ENCODE measurements around the gene TMEM63C. TPM values are rescaled to one million over a fixed set of nuclear protein-coding genes. Genes with fewer than 3 reads are reported as not detected.

TMEM63C gene
- total RNA-seq, 1 experiment from 2014 or later = 0.13 TPM

GRCh38 chr14:77185093-77185465, 3.5 kb downstream of the TMEM63C start:
- Histone ChIP-seq H3K9me3 (ENCODE audit: low read depth, low read length, poor library complexity, severe bottlenecking) (no peaks in the 10 kb centered on the region), H3K27me3 (replicated peaks; ENCODE audit: insufficient read depth, low read depth, low read length, poor library complexity) (peaks cover 14% of the 10 kb centered on the region), H3K4me1 (ENCODE audit: insufficient read depth, low read length, poor library complexity, severe bottlenecking) (peaks cover 7% of the 10 kb centered on the region), H3K36me3 (ENCODE audit: insufficient read depth, low read length, poor library complexity, severe bottlenecking) (no peaks in the 10 kb centered on the region), H3K27ac (ENCODE audit: low read depth, low read length, poor library complexity, severe bottlenecking) (no peak overlapping the region), H3K4me3 (ENCODE audit: low read depth, low read length, poor library complexity, severe bottlenecking) (no peak overlapping the region)
- POLR2A ChIA-PET (ENCODE audit: low non-redundant PET) = no interaction called here
- no TSS peak for BruUV-seq (replicated peaks)
- TF ChIP-seq CTCF (conservative IDR thresholded peaks at IDR 0.05; ENCODE audit: low read depth, low read length) (no peak), EZH2 (IDR thresholded peaks at IDR 0.05; ENCODE audit: borderline replicate concordance, low read depth, low read length, poor library complexity, severe bottlenecking) (no peak)
- intact Hi-C loops (cut with micrococcal nuclease; ENCODE audit: unreplicated experiment) = no loop called here
- CTCF ChIA-PET = no interaction called here
- DNase-seq (ENCODE audit: low spot score) = no peak

- POLR2A ChIA-PET (ENCODE audit: low non-redundant PET) = no interaction called here
- Histone ChIP-seq H3K27me3 (replicated peaks; ENCODE audit: insufficient read depth, low read depth, low read length, poor library complexity) (peaks cover 21% of the 10 kb centered on the region), H3K4me1 (ENCODE audit: insufficient read depth, low read length, poor library complexity, severe bottlenecking) (peaks cover 6% of the 10 kb centered on the region), H3K36me3 (ENCODE audit: insufficient read depth, low read length, poor library complexity, severe bottlenecking) (no peaks in the 10 kb centered on the region), H3K27ac (ENCODE audit: low read depth, low read length, poor library complexity, severe bottlenecking) (no peak overlapping the region), H3K9me3 (ENCODE audit: low read depth, low read length, poor library complexity, severe bottlenecking) (no peaks in the 10 kb centered on the region), H3K4me3 (ENCODE audit: low read depth, low read length, poor library complexity, severe bottlenecking) (no peak overlapping the region)
- intact Hi-C loops (cut with micrococcal nuclease; ENCODE audit: unreplicated experiment) = no loop called here
- DNase-seq (ENCODE audit: low spot score) = no peak
- CTCF ChIA-PET = no interaction called here
- TF ChIP-seq EZH2 (IDR thresholded peaks at IDR 0.05; ENCODE audit: borderline replicate concordance, low read depth, low read length, poor library complexity, severe bottlenecking) = no peak
- no peak for TF ChIP-seq CTCF (conservative IDR thresholded peaks at IDR 0.05; ENCODE audit: low read depth, low read length)
- BruUV-seq (replicated peaks) = no TSS peak
These were observed 5.5 kb downstream of the TMEM63C start for GRCh38 chr14:77186911-77187648.

- intact Hi-C loops (cut with micrococcal nuclease; ENCODE audit: unreplicated experiment) = no loop called here
- Histone ChIP-seq H3K9me3 (ENCODE audit: low read depth, low read length, poor library complexity, severe bottlenecking) (no peaks in the 10 kb centered on the region), H3K4me3 (ENCODE audit: low read depth, low read length, poor library complexity, severe bottlenecking) (no peak overlapping the region), H3K4me1 (ENCODE audit: insufficient read depth, low read length, poor library complexity, severe bottlenecking) (peaks cover under 1% of the 10 kb centered on the region), H3K27me3 (replicated peaks; ENCODE audit: insufficient read depth, low read depth, low read length, poor library complexity) (peaks cover 26% of the 10 kb centered on the region), H3K27ac (ENCODE audit: low read depth, low read length, poor library complexity, severe bottlenecking) (no peak overlapping the region), H3K36me3 (ENCODE audit: insufficient read depth, low read length, poor library complexity, severe bottlenecking) (no peaks in the 10 kb centered on the region)
- CTCF ChIA-PET = no interaction called here
- TF ChIP-seq EZH2 (IDR thresholded peaks at IDR 0.05; ENCODE audit: borderline replicate concordance, low read depth, low read length, poor library complexity, severe bottlenecking) (no peak), CTCF (conservative IDR thresholded peaks at IDR 0.05; ENCODE audit: low read depth, low read length) (no peak)
- no TSS peak for BruUV-seq (replicated peaks)
- no peak for DNase-seq (ENCODE audit: low spot score)
- POLR2A ChIA-PET (ENCODE audit: low non-redundant PET) = no interaction called here
These were observed 6.0 kb downstream of the TMEM63C start for GRCh38 chr14:77187649-77188012.

Measured in A673 (cell line).